Kidney (tissue), 22 donors: ENCODE data around the gene C9orf85. TPM values are rescaled to one million over a fixed set of nuclear protein-coding genes. Genes with fewer than 3 reads are reported as not detected.

ENCODE experiments used
- DNase-seq, 5 donors: peaks; one replicate each; pipeline ENCODE4 v3.0.0-alpha.2; 2013 to 2020
- FAIRE-seq: peaks from 2 replicates; lab custom pipeline; 2012; peaks lifted over from hg19 to GRCh38; lab: Jason Lieb, UNC
- H3K27ac ChIP-seq, 2 donors: one replicate each; pipeline ENCODE4 v1.7.0; 2013; ENCODE audit warnings: low read depth in 2 of 2, low read length in 2 of 2, inconsistent platforms in 1 of 2
- H3K27me3 ChIP-seq: one replicate; pipeline ENCODE4 v1.7.1; 2013; ENCODE audit warnings: low read length, inconsistent platforms; ENCODE audit not compliant: control insufficient read depth, insufficient read depth
- H3K36me3 ChIP-seq, 3 donors: one replicate each; pipeline versions ENCODE4 v1.7.0 to v1.7.1; 2013; ENCODE audit warnings: low read length in 3 of 3, control low read depth in 1 of 3, inconsistent platforms in 1 of 3; ENCODE audit not compliant: insufficient read depth in 3 of 3, control insufficient read depth in 2 of 3
- H3K4me1 ChIP-seq, 3 donors: one replicate each; pipeline versions ENCODE4 v1.7.0 to v1.7.1; 2013; ENCODE audit warnings: low read length in 3 of 3, inconsistent platforms in 1 of 3, low read depth in 1 of 3; ENCODE audit not compliant: control insufficient read depth in 2 of 3, insufficient read depth in 2 of 3
- H3K4me3 ChIP-seq, 3 donors: one replicate each; pipeline versions ENCODE4 v1.7.0 to v1.8.1; 2013; ENCODE audit warnings: low read length in 3 of 3, control low read depth in 1 of 3, inconsistent platforms in 1 of 3
- H3K9ac ChIP-seq, 3 donors: one replicate each; pipeline versions ENCODE4 v1.7.0 to v1.7.1; 2013; ENCODE audit warnings: low read length in 3 of 3, control low read depth in 1 of 3, inconsistent platforms in 1 of 3
- H3K9me3 ChIP-seq, 3 donors: one replicate each; pipeline versions ENCODE4 v1.7.0 to v1.7.1; 2013; ENCODE audit warnings: low read length in 3 of 3, control low read depth in 1 of 3, inconsistent platforms in 1 of 3; ENCODE audit not compliant: control insufficient read depth in 2 of 3, insufficient read depth in 1 of 3
- intact Hi-C: fragments of 100-400 bp; cut with DNase I; formaldehyde crosslinking; loops from one replicate; pipeline ENCODE4 v1.11.1; 2022
- long read RNA-seq, 10 donors: library from polyadenylated mRNA in 1 of 10; unstranded in 1 of 10; transcript quantifications; one replicate each; pipeline ENCODE4 v2.0.0 and lab custom pipeline, GENCODE V29; 2021 to 2026
- polyA plus RNA-seq: library from polyadenylated mRNA; stranded (reverse); fragments of 350-450 nt; fragmentation: Illumina TruSeq; extraction: RNeasy Lipid Tissue Mini Kit (QIAGEN cat#74804); gene quantifications from one replicate; pipeline ENCODE4 v1.2.3, GENCODE V29; 2014; ENCODE audit warnings: low read depth, low replicate concordance; ENCODE audit not compliant: insufficient read depth
- total RNA-seq: library from RNA; stranded (reverse); fragmentation: NEBNext Ultra II Directional; extraction: Animal tissue kit (Norgen Biotek cat#: 25700); gene quantifications from one replicate; pipeline ENCODE4 v1.2.1, GENCODE V29; 2021
- TF ChIP-seq, protein P1 (sequence below): IDR thresholded peaks from 3 replicates; pipeline ENCODE4 v1.5.1; 2012; ENCODE audit warnings: mild to moderate bottlenecking, moderate library complexity, borderline replicate concordance; ENCODE audit not compliant: insufficient read depth; ENCODE audit errors: extremely low read depth
- donor health status: control.
- donor health status: control.
- donor health status: control.
- donor health status: control.
- donor health status: control.
- donor health status: DM: yes; HTN: yes; CAD: no.
- donor health status: Normal renal cell carcinoma (clear cell type).

The C9orf85 gene, protein sequence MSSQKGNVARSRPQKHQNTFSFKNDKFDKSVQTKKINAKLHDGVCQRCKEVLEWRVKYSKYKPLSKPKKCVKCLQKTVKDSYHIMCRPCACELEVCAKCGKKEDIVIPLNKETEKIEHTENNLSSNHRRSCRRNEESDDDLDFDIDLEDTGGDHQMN
- total RNA-seq (8.1 TPM), polyA plus RNA-seq (7.0 TPM)
- long read RNA-seq, donor 1, partial matches to known transcripts, result 0 of 4 reads
- long read RNA-seq, donor 1, other reads (novel, unspliced or antisense), result 0 of 4 reads
- long read RNA-seq, donor 2, partial matches to known transcripts, result 0 of 3 reads
- long read RNA-seq, donor 2, other reads (novel, unspliced or antisense), result 0 of 3 reads
- long read RNA-seq, donor 3, partial matches to known transcripts, result 0 of 3 reads
- long read RNA-seq, donor 3, other reads (novel, unspliced or antisense), result 0 of 3 reads
- long read RNA-seq, donor 4, partial matches to known transcripts, result 0 of 1 reads
- long read RNA-seq, donor 4, other reads (novel, unspliced or antisense), result 0 of 1 reads
- long read RNA-seq, donor 5, result 0 reads
- long read RNA-seq, donor 6, transcript C9orf85-201 (4 exons, 1,279 nt), result major isoform, 5 of 5 reads
- long read RNA-seq, donor 6, partial matches to known transcripts, result 0 of 5 reads
- long read RNA-seq, donor 6, other reads (novel, unspliced or antisense), result 0 of 5 reads
- long read RNA-seq, donor 7, partial matches to known transcripts, result 0 of 3 reads
- long read RNA-seq, donor 7, other reads (novel, unspliced or antisense), result 2 of 3 reads
- long read RNA-seq, donor 8, partial matches to known transcripts, result 0 of 3 reads
- long read RNA-seq, donor 8, other reads (novel, unspliced or antisense), result 0 of 3 reads
- long read RNA-seq, donor 9, partial matches to known transcripts, result 0 of 3 reads
- long read RNA-seq, donor 9, other reads (novel, unspliced or antisense), result 0 of 3 reads
- long read RNA-seq, donor 10, partial matches to known transcripts, result 0 of 1 reads
- long read RNA-seq, donor 10, other reads (novel, unspliced or antisense), result 0 of 1 reads

DNA sequence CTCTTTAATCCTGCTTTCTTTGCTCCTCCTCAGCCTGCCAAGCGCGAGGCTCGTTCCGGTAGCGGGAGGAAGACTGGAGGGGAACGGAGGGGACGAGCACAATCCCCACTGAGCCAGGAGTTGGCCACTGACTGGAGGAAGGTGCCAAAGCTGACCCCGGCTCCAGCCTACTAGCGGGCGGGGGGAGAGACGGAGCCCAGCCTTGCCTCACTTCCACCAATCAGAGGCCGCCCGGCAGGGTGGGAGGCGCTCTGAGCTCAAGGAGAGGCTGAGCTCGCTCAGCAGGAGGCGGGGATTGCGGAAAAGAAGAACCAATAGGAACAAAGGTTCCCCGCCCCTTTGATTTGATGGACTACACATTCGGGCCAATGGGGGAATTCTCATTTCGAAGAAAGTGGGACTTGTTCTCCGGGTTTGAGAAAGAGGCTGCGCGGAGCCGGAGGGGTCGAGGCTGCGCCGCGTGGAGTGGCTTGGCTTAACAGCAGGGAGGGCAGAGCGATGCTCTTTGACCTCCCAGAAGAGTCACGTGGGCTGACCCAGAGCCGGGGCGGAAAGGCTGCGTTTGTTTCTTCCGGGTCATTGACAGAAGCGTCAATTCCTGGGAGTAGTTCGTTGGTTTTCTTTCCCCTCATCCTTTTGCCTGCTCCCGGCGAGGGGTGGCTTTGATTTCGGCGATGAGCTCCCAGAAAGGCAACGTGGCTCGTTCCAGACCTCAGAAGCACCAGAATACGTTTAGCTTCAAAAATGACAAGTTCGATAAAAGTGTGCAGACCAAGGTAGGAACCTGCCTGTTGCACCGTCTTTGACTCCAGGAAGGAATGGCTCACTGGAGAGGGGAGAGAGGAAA, at the start of gene C9orf85, which contains the start of gene ABHD17B:
TSS of gene C9orf85 (plus strand) at position 579 of the 847 bp plus-strand sequence. CDS start at position 675, 96 bp downstream.
TSS of gene ABHD17B (minus strand) at position 133 of the 847 bp plus-strand sequence. CDS start 36,113 bp downstream, outside the sequence.
- peak; percentile 99 to 100 (median 100) for DNase-seq

DNA sequence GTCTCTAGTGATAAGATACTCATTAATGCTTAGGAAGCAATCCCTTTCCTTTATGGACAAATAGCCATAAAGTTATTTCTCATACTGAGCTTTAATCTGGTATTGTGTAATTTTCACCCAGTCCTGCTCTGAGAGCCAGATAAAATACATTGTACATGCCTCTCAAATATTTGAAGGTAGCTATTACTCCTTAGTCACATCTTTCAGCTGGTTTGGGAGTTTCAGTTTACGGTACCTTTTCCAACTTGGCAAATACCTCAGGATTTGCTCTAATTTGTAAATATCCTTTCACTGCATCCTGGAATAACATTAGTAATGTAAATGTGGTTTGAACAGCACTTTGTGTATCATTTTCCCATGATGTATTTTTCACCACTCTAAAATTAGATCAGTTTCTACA, 47.8 kb upstream of the C9orf85 start:
- Histone ChIP-seq H3K27ac (no peak overlapping the region), H3K4me3 (no peak overlapping the region), H3K9ac (no peak overlapping the region), H3K9me3 (peaks cover 0 to 12% (median 3%) of the 10 kb centered on the region in 3 donors), H3K36me3 (no peaks in the 10 kb centered on the region), H3K4me1 (peaks cover 0 to 1% (median 0%) of the 10 kb centered on the region in 3 donors), H3K27me3 (no peaks in the 10 kb centered on the region)
- no peak for DNase-seq
- FAIRE-seq, result no peak
- intact Hi-C loops, result no loop called here
- TF ChIP-seq, protein P1, sequence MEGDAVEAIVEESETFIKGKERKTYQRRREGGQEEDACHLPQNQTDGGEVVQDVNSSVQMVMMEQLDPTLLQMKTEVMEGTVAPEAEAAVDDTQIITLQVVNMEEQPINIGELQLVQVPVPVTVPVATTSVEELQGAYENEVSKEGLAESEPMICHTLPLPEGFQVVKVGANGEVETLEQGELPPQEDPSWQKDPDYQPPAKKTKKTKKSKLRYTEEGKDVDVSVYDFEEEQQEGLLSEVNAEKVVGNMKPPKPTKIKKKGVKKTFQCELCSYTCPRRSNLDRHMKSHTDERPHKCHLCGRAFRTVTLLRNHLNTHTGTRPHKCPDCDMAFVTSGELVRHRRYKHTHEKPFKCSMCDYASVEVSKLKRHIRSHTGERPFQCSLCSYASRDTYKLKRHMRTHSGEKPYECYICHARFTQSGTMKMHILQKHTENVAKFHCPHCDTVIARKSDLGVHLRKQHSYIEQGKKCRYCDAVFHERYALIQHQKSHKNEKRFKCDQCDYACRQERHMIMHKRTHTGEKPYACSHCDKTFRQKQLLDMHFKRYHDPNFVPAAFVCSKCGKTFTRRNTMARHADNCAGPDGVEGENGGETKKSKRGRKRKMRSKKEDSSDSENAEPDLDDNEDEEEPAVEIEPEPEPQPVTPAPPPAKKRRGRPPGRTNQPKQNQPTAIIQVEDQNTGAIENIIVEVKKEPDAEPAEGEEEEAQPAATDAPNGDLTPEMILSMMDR, result no peak

More for the DNA sequence above, at the start of gene C9orf85, which contains the start of gene ABHD17B:
- Histone ChIP-seq H3K4me3 (peak within 1 kb of the TSS; percentile 83 to 93 (median 91)), H3K27ac (peak within 1 kb of the TSS; percentile 66 to 81), H3K4me1 (peaks cover 0 to 4% (median 0%) of the 10 kb centered on the region in 3 donors), H3K9me3 (no peaks in the 10 kb centered on the region), H3K9ac (peak within 1 kb of the TSS; percentile 82 to 88 (median 85)), H3K36me3 (no peaks in the 10 kb centered on the region), H3K27me3 (no peaks in the 10 kb centered on the region)
- intact Hi-C loops, result no loop called here
- FAIRE-seq, result peak; percentile 99
- TF ChIP-seq, protein P1, result no peak

DNA sequence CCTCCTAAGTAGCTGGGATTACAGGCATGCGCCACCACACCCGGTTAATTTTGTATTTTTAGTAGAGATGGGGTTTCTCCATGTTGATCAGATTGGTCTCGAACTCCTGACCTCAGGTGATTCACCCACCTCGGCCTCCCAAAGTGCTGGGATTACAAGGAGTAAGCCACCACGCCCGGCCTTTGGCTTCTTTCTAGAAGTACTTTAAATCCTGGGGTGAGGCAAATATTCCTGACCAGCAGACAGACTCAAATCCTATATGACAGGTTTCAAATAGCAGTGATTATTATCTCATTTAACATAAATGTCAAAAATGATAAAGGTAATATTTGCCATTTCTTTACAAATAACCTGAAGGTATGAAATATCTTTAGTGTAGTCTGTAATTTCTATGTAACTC, 36.1 kb upstream of the C9orf85 start:
- H3K4me3 ChIP-seq, result no peak overlapping the region
- no peak overlapping the region for H3K9ac ChIP-seq
- H3K36me3 ChIP-seq, result peaks cover 0 to 5% (median 0%) of the 10 kb centered on the region in 3 donors
- no peak overlapping the region for H3K27ac ChIP-seq
- TF ChIP-seq, protein P1, result no peak
- H3K4me1 ChIP-seq, result no peaks in the 10 kb centered on the region
- H3K27me3 ChIP-seq, result no peaks in the 10 kb centered on the region
- no peak for FAIRE-seq
- peaks cover 0 to 10% (median 4%) of the 10 kb centered on the region in 3 donors for H3K9me3 ChIP-seq
- intact Hi-C loops, result no loop called here
- DNase-seq, result no peak
